HG02623 (cell line): ENCODE results near the gene SMIM33.
A peak's percentile ranks its signal among the peaks of the same experiment; 100 is the strongest.
"Not testable (repeated sequence)": the region's sequence is repeated elsewhere in the genome, so short reads cannot be mapped to it uniquely, and the experiment has no call there.

ENCODE experiments used
- ATAC-seq: cut with Tn5 transposase; IDR thresholded peaks from one replicate; pipeline ENCODE4 v1.9.1; 2021; ENCODE audit warnings: moderate library complexity; ENCODE audit not compliant: unreplicated experiment

Gene SMIM33

GRCh38 chr5:139470821-139471300 is at the start of gene SMIM33:
SMIM33 (plus strand) TSS chr5:139471004; CDS start chr5:139471122, 118 bp downstream.
- no peak for ATAC-seq

- no peak for ATAC-seq
These were observed 48.4 kb upstream of the SMIM33 start for GRCh38 chr5:139422307-139422893.

GRCh38 chr5:139425497-139425896 is 45.3 kb upstream of the SMIM33 start:
- no peak for ATAC-seq

GRCh38 chr5:139426203-139426885 is 44.5 kb upstream of the SMIM33 start:
- no peak for ATAC-seq

GRCh38 chr5:139430015-139430414 is 40.8 kb upstream of the SMIM33 start:
- no peak for ATAC-seq

GRCh38 chr5:139431706-139432105 is 39.1 kb upstream of the SMIM33 start:
- ATAC-seq: no peak

GRCh38 chr5:139435676-139436075 is 35.1 kb upstream of the SMIM33 start:
- no peak for ATAC-seq

- ATAC-seq: no peak
These were observed 32.1 kb upstream of the SMIM33 start for GRCh38 chr5:139438707-139439012.

GRCh38 chr5:139439013-139439903 is 31.5 kb upstream of the SMIM33 start, which contains the start of gene DNAJC18:
DNAJC18 (minus strand) TSS chr5:139439525; CDS start chr5:139439445, 80 bp downstream.
- ATAC-seq: peak; percentile 81

- not testable (repeated sequence) for ATAC-seq
These were observed 30.4 kb upstream of the SMIM33 start for GRCh38 chr5:139440416-139440815.

- ATAC-seq: no peak
These were observed 26.9 kb upstream of the SMIM33 start for GRCh38 chr5:139443831-139444453.

GRCh38 chr5:139445325-139446170 is 25.3 kb upstream of the SMIM33 start:
- ATAC-seq: no peak

GRCh38 chr5:139446956-139447779 is 23.6 kb upstream of the SMIM33 start:
- ATAC-seq: peak; percentile 57

- ATAC-seq: no peak
These were observed 19.6 kb upstream of the SMIM33 start for GRCh38 chr5:139451176-139451575.

GRCh38 chr5:139451878-139452660 is 18.7 kb upstream of the SMIM33 start:
- ATAC-seq: no peak

GRCh38 chr5:139453683-139454567 is 16.9 kb upstream of the SMIM33 start:
- ATAC-seq: no peak

GRCh38 chr5:139454568-139455290 is 16.1 kb upstream of the SMIM33 start:
- no peak for ATAC-seq
